Sigmoid colon (tissue), 7 donors: ENCODE measurements around the gene ACOX3. TPM values are rescaled to one million over a fixed set of nuclear protein-coding genes. Genes with fewer than 3 reads are reported as not detected.

Experiments
- DNase-seq: peaks from one replicate; pipeline ENCODE4 v3.0.0-alpha.2; 2019
- H3K27ac ChIP-seq, 4 donors: fragments of 200-600 bp; sonication (generic); one replicate each; pipeline ENCODE4 v1.5.1; 2016 to 2019; ENCODE audit warnings: mild to moderate bottlenecking in 1 of 4
- H3K27me3 ChIP-seq, 3 donors: fragments of 200-600 bp; sonication (generic); one replicate each; pipeline ENCODE4 v1.5.1; 2019; ENCODE audit warnings: mild to moderate bottlenecking in 1 of 3
- H3K36me3 ChIP-seq, 4 donors: fragments of 200-600 bp; sonication (generic); one replicate each; pipeline ENCODE4 v1.5.1; 2016 to 2019
- H3K4me1 ChIP-seq, 4 donors: fragments of 200-600 bp; sonication (generic); one replicate each; pipeline ENCODE4 v1.5.1; 2017 to 2019
- H3K4me3 ChIP-seq, 4 donors: fragments of 200-600 bp; sonication (generic); one replicate each; pipeline ENCODE4 v1.5.1; 2017 to 2019; ENCODE audit warnings: mild to moderate bottlenecking in 2 of 4, moderate library complexity in 1 of 4
- H3K9me3 ChIP-seq, 4 donors: fragments of 200-600 bp in 3 of 4; sonication (generic) in 3 of 4; one replicate each; pipeline versions ENCODE4 v1.5.1 to v1.6.1; 2013 to 2019
- CTCF ChIP-seq, 4 experiments: fragments of 450-650 bp in 3 of 4; fragments of 200-600 bp in 1 of 4; IDR thresholded peaks; one replicate each; pipeline ENCODE4 v1.5.1; 2016 to 2019; ENCODE audit warnings: antibody characterized with exemption in 4 of 4, mild to moderate bottlenecking in 3 of 4, moderate library complexity in 2 of 4
- EP300 ChIP-seq, 4 donors: sonication (generic); formaldehyde crosslinking; IDR thresholded peaks; one replicate each; pipeline ENCODE4 v1.6.1; 2017; ENCODE audit warnings: antibody characterized with exemption in 4 of 4
- POLR2A ChIP-seq, 2 donors: fragments of 450-650 bp; IDR thresholded peaks; one replicate each; pipeline ENCODE4 v1.6.1; 2016; ENCODE audit warnings: antibody characterized with exemption in 2 of 2, mild to moderate bottlenecking in 2 of 2, moderate library complexity in 2 of 2
- POLR2AphosphoS5 ChIP-seq, 4 donors: sonication (generic); formaldehyde crosslinking; IDR thresholded peaks; one replicate each; pipeline ENCODE4 v1.6.1; 2017; ENCODE audit warnings: antibody characterized with exemption in 4 of 4
- WGBS, 2 donors: extraction: QIAGEN DNeasy Blood & Tissue Kit; methylation state at CpG; one replicate each; pipeline ENCODE4 v1.1.7; 2013; 5-methylcytosine and 5-hydroxymethylcytosine counted together
- intact Hi-C: fragments of 100-400 bp; cut with DNase I; formaldehyde crosslinking; loops from one replicate; pipeline ENCODE4 v1.15.1; 2023
- polyA plus RNA-seq, 3 donors: library from polyadenylated mRNA; stranded (reverse); fragments of 200-250 nt; gene quantifications; one replicate each; pipeline ENCODE4 v1.2.3, GENCODE V29; 2013
- total RNA-seq, 4 donors: library from RNA; depleted of rRNA; stranded (reverse); fragments of >200 nt; gene quantifications; one replicate each; pipeline ENCODE4 v1.1.0, GENCODE V29; 2016
- donor health status: healthy with polysubstance abuse.
- donor health status: Bipolar disorder and iron deficiency.
- donor health status: healthy.

The ACOX3 gene
- total and polyA plus RNA-seq, 7 donors, result 8.4 to 51.0 (median 24.8) TPM

- no peak for DNase-seq
- Histone ChIP-seq H3K36me3 (peaks cover 24 to 49% (median 33%) of the 10 kb centered on the region in 4 donors), H3K27me3 (no peaks in the 10 kb centered on the region), H3K9me3 (no peaks in the 10 kb centered on the region), H3K27ac (peak overlapping the region; percentile 75 to 82 (median 78)), H3K4me1 (peaks cover 0 to 46% (median 41%) of the 10 kb centered on the region in 4 donors), H3K4me3 (no peak overlapping the region)
- 87 to 91% methylated on average over 7 of the region's 7 CpGs for whole genome bisulfite sequencing, 2 donors
- TF ChIP-seq EP300 (IDR thresholded peaks at IDR 0.05) (no peak), CTCF (IDR thresholded peaks at IDR 0.05) (no peak), POLR2AphosphoS5 (IDR thresholded peaks at IDR 0.05) (no peak), POLR2A (IDR thresholded peaks at IDR 0.05) (no peak)
- intact Hi-C loops, result loop anchor here (1.0 kb wide), 1 partner anchor 116 kb away; no protein-coding TSS in a partner anchor
Observed at GRCh38 chr4:8391071-8391470, 49.5 kb downstream of the ACOX3 start.

- Histone ChIP-seq H3K9me3 (no peaks in the 10 kb centered on the region), H3K27ac (peak overlapping the region in 2 of 4 donors; percentile 78 to 82), H3K4me1 (peaks cover 0 to 46% (median 41%) of the 10 kb centered on the region in 4 donors), H3K27me3 (no peaks in the 10 kb centered on the region), H3K36me3 (peaks cover 24 to 49% (median 33%) of the 10 kb centered on the region in 4 donors), H3K4me3 (no peak overlapping the region)
- 93 to 94% methylated on average over 5 of the region's 5 CpGs for WGBS, 2 donors
- intact Hi-C loops, result no loop called here
- no peak for TF ChIP-seq POLR2AphosphoS5 (IDR thresholded peaks at IDR 0.05)
- DNase-seq, result no peak
Observed at GRCh38 chr4:8390577-8390976, 49.9 kb downstream of the ACOX3 start.

- WGBS, 2 donors, result 92 to 94% methylated on average over 12 of the region's 12 CpGs
- no peak overlapping the region for H3K27ac ChIP-seq
- TF ChIP-seq POLR2A (IDR thresholded peaks at IDR 0.05) (no peak), CTCF (IDR thresholded peaks at IDR 0.05) (no peak), POLR2AphosphoS5 (IDR thresholded peaks at IDR 0.05) (no peak), EP300 (IDR thresholded peaks at IDR 0.05) (no peak)
- H3K27me3 ChIP-seq, result no peaks in the 10 kb centered on the region
- intact Hi-C loops, result no loop called here
- H3K36me3 ChIP-seq, result peaks cover 24 to 50% (median 33%) of the 10 kb centered on the region in 4 donors
- no peak overlapping the region for H3K4me3 ChIP-seq
- no peak for DNase-seq
- peaks cover 0 to 40% (median 35%) of the 10 kb centered on the region in 4 donors for H3K4me1 ChIP-seq
- H3K9me3 ChIP-seq, result no peaks in the 10 kb centered on the region
Observed at GRCh38 chr4:8388528-8388870, 52.0 kb downstream of the ACOX3 start.

GRCh38 chr4:8387615-8388527, 52.7 kb downstream of the ACOX3 start:
- intact Hi-C loops, result no loop called here

More at GRCh38 chr4:8387615-8388527, 52.7 kb downstream of the ACOX3 start:
- Histone ChIP-seq H3K4me1 (peaks cover 0 to 38% (median 35%) of the 10 kb centered on the region in 4 donors), H3K9me3 (no peaks in the 10 kb centered on the region), H3K4me3 (no peak overlapping the region), H3K27me3 (no peaks in the 10 kb centered on the region), H3K27ac (no peak overlapping the region), H3K36me3 (peaks cover 24 to 50% (median 33%) of the 10 kb centered on the region in 4 donors)
- 93 to 94% methylated on average over 33 of the region's 33 CpGs for WGBS, 2 donors
- TF ChIP-seq POLR2AphosphoS5 (IDR thresholded peaks at IDR 0.05), result no peak
- no peak for TF ChIP-seq CTCF (IDR thresholded peaks at IDR 0.05)
- no peak for TF ChIP-seq EP300 (IDR thresholded peaks at IDR 0.05)
- TF ChIP-seq POLR2A (IDR thresholded peaks at IDR 0.05), result no peak
- no peak for DNase-seq
